Mesenchymal stem cell (in vitro differentiated cells and primary cell): ENCODE results near the gene STMP1. TPM values are rescaled to one million over a fixed set of nuclear protein-coding genes. Genes with fewer than 3 reads are reported as not detected.

ENCODE experiments used
- DNase-seq: peaks from one replicate; pipeline ENCODE4 v3.0.0-alpha.2; 2013
- H2AFZ ChIP-seq: one replicate; pipeline ENCODE4 v1.6.1; 2013; ENCODE audit warnings: low read depth, mild to moderate bottlenecking, control low read depth, inconsistent platforms, low read length, moderate library complexity
- H2AK5ac ChIP-seq: 2 replicates; pipeline ENCODE4 v1.6.1; 2013; ENCODE audit warnings: low read length, moderate library complexity, mild to moderate bottlenecking, inconsistent platforms; ENCODE audit not compliant: severe bottlenecking
- H2BK120ac ChIP-seq: one replicate; pipeline ENCODE4 v1.6.1; 2013; ENCODE audit warnings: low read depth, mild to moderate bottlenecking, inconsistent platforms, low read length, moderate library complexity
- H2BK12ac ChIP-seq, 2 experiments: one replicate each; pipeline ENCODE4 v1.6.1; 2013; ENCODE audit warnings: inconsistent platforms in 2 of 2, low read length in 2 of 2, mild to moderate bottlenecking in 2 of 2, moderate library complexity in 2 of 2, control low read depth in 1 of 2
- H2BK15ac ChIP-seq: one replicate; pipeline ENCODE4 v1.6.1; 2013; ENCODE audit warnings: mild to moderate bottlenecking, low read depth, inconsistent platforms; ENCODE audit not compliant: poor library complexity, severe bottlenecking
- H2BK5ac ChIP-seq: 2 replicates; pipeline ENCODE4 v1.6.1; 2013; ENCODE audit warnings: low read depth, mild to moderate bottlenecking, low read length, control low read depth, inconsistent platforms; ENCODE audit not compliant: poor library complexity, severe bottlenecking
- H3K14ac ChIP-seq, 2 experiments: one replicate each; pipeline ENCODE4 v1.6.1; 2013; ENCODE audit warnings: inconsistent platforms in 2 of 2, low read length in 2 of 2, control low read depth in 1 of 2, mild to moderate bottlenecking in 1 of 2, moderate library complexity in 1 of 2
- H3K18ac ChIP-seq, 2 experiments: one replicate each; pipeline ENCODE4 v1.6.1; 2013; ENCODE audit warnings: inconsistent platforms in 2 of 2, low read length in 2 of 2, control low read depth in 1 of 2, low read depth in 1 of 2, mild to moderate bottlenecking in 1 of 2
- H3K23ac ChIP-seq, 2 experiments: one replicate each; pipeline ENCODE4 v1.6.1; 2013; ENCODE audit warnings: inconsistent platforms in 2 of 2, low read length in 2 of 2, mild to moderate bottlenecking in 2 of 2, moderate library complexity in 2 of 2, control low read depth in 1 of 2
- H3K27ac ChIP-seq: 2 replicates; pipeline ENCODE4 v1.5.1; 2013; ENCODE audit warnings: mild to moderate bottlenecking, moderate library complexity, low read length, control low read depth, inconsistent platforms; ENCODE audit not compliant: poor library complexity, severe bottlenecking
- H3K27me3 ChIP-seq, 2 experiments: 2 replicates each; pipeline versions ENCODE4 v1.6.1 to v1.7.0; 2013; ENCODE audit warnings: low read length in 2 of 2, mild to moderate bottlenecking in 2 of 2, moderate library complexity in 2 of 2, control low read depth in 1 of 2, inconsistent platforms in 1 of 2; ENCODE audit not compliant: control insufficient read depth in 1 of 2, insufficient read depth in 1 of 2
- H3K36me3 ChIP-seq, 2 experiments: 2 replicates each; pipeline versions ENCODE4 v1.6.1 to v1.7.0; 2013; ENCODE audit warnings: low read length in 2 of 2, control low read depth in 1 of 2, inconsistent platforms in 1 of 2, low read depth in 1 of 2, mild to moderate bottlenecking in 1 of 2; ENCODE audit not compliant: insufficient read depth in 2 of 2, control insufficient read depth in 1 of 2
- H3K4ac ChIP-seq, 2 experiments: one replicate each; pipeline ENCODE4 v1.6.1; 2013; ENCODE audit warnings: inconsistent platforms in 2 of 2, low read length in 2 of 2, mild to moderate bottlenecking in 2 of 2, moderate library complexity in 2 of 2, control low read depth in 1 of 2, low read depth in 1 of 2
- H3K4me1 ChIP-seq: 2 replicates; pipeline ENCODE4 v1.6.1; 2013; ENCODE audit warnings: low read depth, low read length, control low read depth; ENCODE audit not compliant: control insufficient read depth, insufficient read depth
- H3K4me2 ChIP-seq: 2 replicates; pipeline ENCODE4 v1.6.1; 2013; ENCODE audit warnings: low read length, mild to moderate bottlenecking, inconsistent platforms; ENCODE audit not compliant: poor library complexity, severe bottlenecking
- H3K4me3 ChIP-seq, 2 experiments: 2 replicates each; pipeline versions ENCODE4 v1.5.1 to v1.7.0; 2013; ENCODE audit warnings: low read length in 2 of 2, mild to moderate bottlenecking in 2 of 2, control low read depth in 1 of 2, low read depth in 1 of 2; ENCODE audit not compliant: insufficient read depth in 1 of 2
- H3K79me1 ChIP-seq: replicated peaks from 2 replicates; pipeline ENCODE4 v1.6.1; 2013; ENCODE audit warnings: mild to moderate bottlenecking, control low read depth, low read length, inconsistent platforms; ENCODE audit not compliant: poor library complexity, severe bottlenecking
- H3K9ac ChIP-seq: 2 replicates; pipeline ENCODE4 v1.7.0; 2013; ENCODE audit warnings: mild to moderate bottlenecking, low read length, moderate library complexity
- H3K9me3 ChIP-seq: 2 replicates; pipeline ENCODE4 v1.7.0; 2013; ENCODE audit warnings: mild to moderate bottlenecking, low read length; ENCODE audit not compliant: control insufficient read depth
- H4K8ac ChIP-seq: one replicate; pipeline ENCODE4 v1.6.1; 2013; ENCODE audit warnings: inconsistent platforms, mild to moderate bottlenecking, low read length, moderate library complexity
- H4K91ac ChIP-seq: one replicate; pipeline ENCODE4 v1.6.1; 2013; ENCODE audit warnings: mild to moderate bottlenecking, low read length, inconsistent platforms
- WGBS: methylation state at CpG from one replicate; pipeline ENCODE4 v1.1.7; 2013; ENCODE audit warnings: mixed read lengths; 5-methylcytosine and 5-hydroxymethylcytosine counted together
- polyA plus RNA-seq, 2 experiments: library from polyadenylated mRNA; stranded (reverse); fragments of 200-250 nt; gene quantifications; one replicate each; pipeline ENCODE4 v1.2.3, GENCODE V29; 2013

Gene STMP1
- 36.7 TPM for polyA plus RNA-seq (2013, experiment 1 of 2)
- polyA plus RNA-seq (2013, experiment 2 of 2) = 39.1 TPM

- peak within 1 kb of the TSS; percentile 33 for H2AK5ac ChIP-seq
- WGBS = under 1% methylated on average over 45 of the region's 60 CpGs
- H3K4me2 ChIP-seq = peak within 1 kb of the TSS; percentile 53
- H2BK5ac ChIP-seq = peak within 1 kb of the TSS; percentile 59
- H3K9me3 ChIP-seq = no peaks in the 10 kb centered on the region
- H3K9ac ChIP-seq = peak within 1 kb of the TSS; percentile 100
- H3K4ac ChIP-seq = peak within 1 kb of the TSS; percentile 90 to 96
- no peaks in the 10 kb centered on the region for H3K27me3 ChIP-seq
- peak within 1 kb of the TSS; percentile 94 to 95 for H3K18ac ChIP-seq
- peaks cover 5% of the 10 kb centered on the region for H3K79me1 ChIP-seq
- H3K27ac ChIP-seq = peak within 1 kb of the TSS; percentile 74
- H2AFZ ChIP-seq = peak within 1 kb of the TSS; percentile 95
- H3K4me3 ChIP-seq = peak within 1 kb of the TSS; percentile 95 to 98
- H2BK12ac ChIP-seq = peak within 1 kb of the TSS; percentile 25 to 50
- DNase-seq = peak; percentile 94
- H4K91ac ChIP-seq = peak within 1 kb of the TSS; percentile 95
- peak within 1 kb of the TSS; percentile 60 for H2BK15ac ChIP-seq
- peak within 1 kb of the TSS; percentile 70 to 96 for H3K14ac ChIP-seq
- peak within 1 kb of the TSS; percentile 99 for H4K8ac ChIP-seq
- H3K36me3 ChIP-seq = peaks cover 4 to 8% of the 10 kb centered on the region in 2 experiments
- peaks cover 15% of the 10 kb centered on the region for H3K4me1 ChIP-seq
- peak within 1 kb of the TSS in 1 of 2 experiments; percentile 92 for H3K23ac ChIP-seq
- H2BK120ac ChIP-seq = peak within 1 kb of the TSS; percentile 94
Observed at GRCh38 chr7:135662373-135663114, at the start of gene STMP1. Gene STMP1, plus strand, starts transcription at chr7:135662514.

GRCh38 chr7:135616136-135616535 lies 46.2 kb upstream of the STMP1 start:
- no peak overlapping the region for H3K4me2 ChIP-seq
- H2AFZ ChIP-seq = no peak overlapping the region
- H2BK5ac ChIP-seq = no peak overlapping the region
- H2BK120ac ChIP-seq = no peak overlapping the region
- no peak overlapping the region for H4K8ac ChIP-seq
- no peak overlapping the region for H3K27ac ChIP-seq
- H3K4me1 ChIP-seq = no peaks in the 10 kb centered on the region
- peaks cover 9 to 63% of the 10 kb centered on the region in 2 experiments for H3K36me3 ChIP-seq
- no peak overlapping the region for H3K18ac ChIP-seq
- H2AK5ac ChIP-seq = no peak overlapping the region
- no peak for DNase-seq
- H3K4ac ChIP-seq = no peak overlapping the region
- no peak overlapping the region for H3K4me3 ChIP-seq
- no peak overlapping the region for H4K91ac ChIP-seq
- no CpG with 5 or more reads among the region's 1 CpG for WGBS
- no peaks in the 10 kb centered on the region for H3K79me1 ChIP-seq
- no peak overlapping the region for H3K9ac ChIP-seq
- H2BK15ac ChIP-seq = no peak overlapping the region
- no peak overlapping the region for H3K14ac ChIP-seq
- no peaks in the 10 kb centered on the region for H3K27me3 ChIP-seq
- no peak overlapping the region for H3K23ac ChIP-seq
- H3K9me3 ChIP-seq = no peaks in the 10 kb centered on the region
- H2BK12ac ChIP-seq = no peak overlapping the region

- no peaks in the 10 kb centered on the region for H3K27me3 ChIP-seq
- H2AFZ ChIP-seq = no peak overlapping the region
- no peak overlapping the region for H2BK15ac ChIP-seq
- H3K4ac ChIP-seq = no peak overlapping the region
- no peak overlapping the region for H3K23ac ChIP-seq
- no peak overlapping the region for H3K9ac ChIP-seq
- H3K36me3 ChIP-seq = peaks cover 6 to 57% of the 10 kb centered on the region in 2 experiments
- H2BK12ac ChIP-seq = no peak overlapping the region
- no peak overlapping the region for H3K14ac ChIP-seq
- H3K4me3 ChIP-seq = no peak overlapping the region
- no peak overlapping the region for H3K4me2 ChIP-seq
- DNase-seq = no peak
- H4K91ac ChIP-seq = no peak overlapping the region
- H4K8ac ChIP-seq = no peak overlapping the region
- H3K9me3 ChIP-seq = no peaks in the 10 kb centered on the region
- 95% methylated on average over 2 of the region's 2 CpGs for WGBS
- no peak overlapping the region for H2BK120ac ChIP-seq
- H3K27ac ChIP-seq = no peak overlapping the region
- no peak overlapping the region for H3K18ac ChIP-seq
- no peaks in the 10 kb centered on the region for H3K4me1 ChIP-seq
- no peaks in the 10 kb centered on the region for H3K79me1 ChIP-seq
- no peak overlapping the region for H2AK5ac ChIP-seq
- H2BK5ac ChIP-seq = no peak overlapping the region
Observed at GRCh38 chr7:135617781-135618180, 44.5 kb upstream of the STMP1 start.

GRCh38 chr7:135618510-135618909 lies 43.8 kb upstream of the STMP1 start:
- no peaks in the 10 kb centered on the region for H3K9me3 ChIP-seq
- H3K79me1 ChIP-seq = no peaks in the 10 kb centered on the region
- no peaks in the 10 kb centered on the region for H3K27me3 ChIP-seq
- no peak overlapping the region for H3K4me2 ChIP-seq
- no peak overlapping the region for H3K14ac ChIP-seq
- no peak overlapping the region for H2AFZ ChIP-seq
- no peak overlapping the region for H3K18ac ChIP-seq
- no peak overlapping the region for H3K4ac ChIP-seq
- H3K36me3 ChIP-seq = peaks cover 9 to 62% of the 10 kb centered on the region in 2 experiments
- no peak overlapping the region for H3K23ac ChIP-seq
- H4K91ac ChIP-seq = no peak overlapping the region
- no peak overlapping the region for H2BK12ac ChIP-seq
- no peak overlapping the region for H3K4me3 ChIP-seq
- no peak overlapping the region for H3K27ac ChIP-seq
- WGBS = 100% methylated on average over 4 of the region's 7 CpGs
- no peak overlapping the region for H4K8ac ChIP-seq
- no peak overlapping the region for H2BK5ac ChIP-seq
- DNase-seq = no peak
- no peak overlapping the region for H2BK15ac ChIP-seq
- H2AK5ac ChIP-seq = no peak overlapping the region
- H3K4me1 ChIP-seq = no peaks in the 10 kb centered on the region
- no peak overlapping the region for H2BK120ac ChIP-seq
- no peak overlapping the region for H3K9ac ChIP-seq
